Activated naive CD8-positive, alpha-beta T cell treated with anti-CD3 and anti-CD28 coated beads, Interleukin-2, amount 10 ng/mL, durations not matched to agents 7 days and 5 days (primary cell): ENCODE measurements around the gene CGNL1. TPM values are rescaled to one million over a fixed set of nuclear protein-coding genes. Genes with fewer than 3 reads are reported as not detected.

Experiments
- ATAC-seq: fragments of 150-1000 bp; cut with Tn5 transposase; one replicate; pipeline ENCODE4 v1.10.0; 2021; ENCODE audit warnings: low read depth, moderate library complexity
- POLR2A ChIA-PET: fragments of 350-600 bp; sonication (Branson Sonifier 250); formaldehyde crosslinking; loops from one replicate; lab custom pipeline; 2021; ENCODE audit warnings: antibody characterized with exemption; lab: Charles Lee
- DNase-seq: peaks from one replicate; pipeline ENCODE4 v3.0.0; 2021
- H3K27ac Mint-ChIP-seq: one replicate; pipeline ENCODE4 v1.8.0; 2022; ENCODE audit warnings: mild to moderate bottlenecking, mixed read lengths
- H3K27me3 Mint-ChIP-seq: one replicate; pipeline ENCODE4 v1.8.0; 2022; ENCODE audit warnings: mild to moderate bottlenecking, moderate library complexity, mixed read lengths
- H3K36me3 Mint-ChIP-seq: one replicate; pipeline ENCODE4 v1.8.0; 2021; ENCODE audit warnings: mild to moderate bottlenecking, mixed read lengths
- H3K4me1 Mint-ChIP-seq: one replicate; pipeline ENCODE4 v1.8.0; 2021; ENCODE audit warnings: mixed read lengths
- H3K4me3 Mint-ChIP-seq: one replicate; pipeline ENCODE4 v1.8.0; 2022; ENCODE audit warnings: mild to moderate bottlenecking, moderate library complexity, mixed read lengths
- H3K9me3 Mint-ChIP-seq: one replicate; pipeline ENCODE4 v1.8.0; 2021; ENCODE audit warnings: mixed read lengths
- total RNA-seq, 2 experiments: library from RNA; stranded (reverse); gene quantifications; one replicate each; pipeline ENCODE4 v1.2.3, GENCODE V29; 2021

Gene CGNL1
- total RNA-seq, 2 experiments from 2014 or later = not detected

DNA sequence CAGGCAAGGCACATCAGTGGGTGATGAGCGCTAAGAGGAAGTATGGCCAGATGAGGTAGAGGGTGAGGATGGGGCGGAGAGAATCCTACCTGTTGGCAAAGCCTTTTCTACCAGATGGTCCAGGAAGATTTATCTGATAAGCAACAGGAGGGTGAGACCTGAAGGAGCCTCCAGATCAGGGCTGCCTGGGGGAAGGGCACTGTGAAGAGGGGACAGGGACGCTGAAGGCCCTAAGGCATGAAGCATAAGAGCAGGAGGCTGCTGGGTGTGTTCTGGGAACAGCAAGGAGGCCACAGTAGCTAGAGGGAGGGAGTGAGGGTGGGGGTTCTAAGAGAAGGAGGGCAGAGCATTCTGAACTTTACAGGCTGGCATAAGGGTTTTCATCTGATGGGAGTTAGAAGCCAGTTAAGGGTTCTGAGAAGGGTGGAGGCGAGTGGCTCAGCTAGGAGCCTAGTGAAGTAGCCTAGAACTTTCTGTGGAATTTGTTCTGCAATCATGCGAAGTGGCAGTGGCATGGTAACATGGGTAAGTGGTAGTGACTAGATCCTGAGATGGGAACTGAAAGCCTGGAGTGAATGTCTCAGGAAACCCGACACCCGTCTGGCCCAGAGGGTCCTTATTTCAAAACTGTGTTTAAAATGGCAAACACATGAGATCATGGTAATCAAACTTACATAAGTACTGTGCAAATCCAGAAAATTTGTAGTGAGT is 29.9 kb downstream of the CGNL1 start:
- POLR2A ChIA-PET = no interaction called here
- Mint-ChIP-seq H3K36me3 (no peaks in the 10 kb centered on the region), H3K4me3 (no peak overlapping the region), H3K9me3 (no peaks in the 10 kb centered on the region), H3K4me1 (no peaks in the 10 kb centered on the region), H3K27ac (no peak overlapping the region), H3K27me3 (peaks cover 5% of the 10 kb centered on the region)
- ATAC-seq = no peak
- DNase-seq = no peak

- DNase-seq (no peak), ATAC-seq (no peak)
- Mint-ChIP-seq H3K36me3 (no peaks in the 10 kb centered on the region), H3K27ac (no peak overlapping the region), H3K9me3 (no peaks in the 10 kb centered on the region), H3K4me3 (no peak overlapping the region), H3K27me3 (peaks cover 10% of the 10 kb centered on the region), H3K4me1 (peaks cover 2% of the 10 kb centered on the region)
- POLR2A ChIA-PET = no interaction called here
Measured at GRCh38 chr15:57410373-57410772, 34.1 kb downstream of the CGNL1 start.

DNA sequence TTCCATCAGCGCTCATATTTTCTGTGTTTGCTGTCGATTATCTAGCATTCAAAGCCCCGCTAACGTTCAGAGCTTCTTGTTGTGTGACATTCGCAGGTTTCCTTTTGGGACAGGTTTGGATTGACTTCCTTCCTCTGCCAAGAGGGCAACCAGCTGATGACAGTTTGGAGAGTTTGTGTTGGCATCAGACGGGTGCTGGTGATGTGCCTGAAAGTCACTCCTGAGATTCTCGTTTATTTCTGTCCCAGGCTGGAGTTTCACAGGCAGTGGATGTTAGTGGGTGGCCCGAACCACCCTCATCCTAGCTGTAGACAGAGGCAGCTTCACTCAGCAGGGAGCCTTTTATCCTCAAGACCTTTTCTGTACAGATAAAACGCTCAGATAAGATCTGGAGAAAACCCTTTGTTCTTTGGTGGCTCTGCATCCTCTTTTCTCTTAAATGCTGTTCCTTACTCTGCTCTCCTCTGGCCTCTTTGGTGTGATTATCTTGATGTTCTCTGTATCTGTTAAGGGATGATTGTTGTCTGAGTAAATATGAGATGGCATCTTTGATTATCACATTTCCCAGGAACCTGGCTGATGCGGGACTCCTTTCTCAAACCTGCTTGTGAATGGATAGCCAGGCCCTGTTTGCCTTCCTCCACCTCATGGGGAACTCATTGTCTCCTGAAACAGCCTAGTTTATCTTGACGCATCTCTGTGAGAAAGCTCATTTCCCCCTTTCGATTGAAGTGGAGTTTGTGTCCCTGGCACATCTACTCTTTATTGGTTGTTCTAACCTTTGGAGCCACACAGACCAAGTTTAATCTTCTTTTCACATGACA is 35.9 kb downstream of the CGNL1 start:
- Mint-ChIP-seq H3K4me3 (no peak overlapping the region), H3K36me3 (no peaks in the 10 kb centered on the region), H3K27ac (no peak overlapping the region), H3K4me1 (peaks cover 2% of the 10 kb centered on the region), H3K9me3 (no peaks in the 10 kb centered on the region), H3K27me3 (peaks cover 6% of the 10 kb centered on the region)
- ATAC-seq = no peak
- no peak for DNase-seq
- POLR2A ChIA-PET = no interaction called here

- no peak for ATAC-seq
- Mint-ChIP-seq H3K36me3 (no peaks in the 10 kb centered on the region), H3K27ac (no peak overlapping the region), H3K9me3 (no peaks in the 10 kb centered on the region), H3K4me3 (no peak overlapping the region), H3K27me3 (peaks cover 7% of the 10 kb centered on the region), H3K4me1 (peaks cover 2% of the 10 kb centered on the region)
- no peak for DNase-seq
- POLR2A ChIA-PET = no interaction called here
Measured at GRCh38 chr15:57415602-57416001, 39.3 kb downstream of the CGNL1 start.

- Mint-ChIP-seq H3K4me1 (no peaks in the 10 kb centered on the region), H3K36me3 (no peaks in the 10 kb centered on the region), H3K27me3 (peaks cover 8% of the 10 kb centered on the region), H3K9me3 (no peaks in the 10 kb centered on the region), H3K4me3 (no peak overlapping the region), H3K27ac (no peak overlapping the region)
- POLR2A ChIA-PET = no interaction called here
- ATAC-seq (no peak), DNase-seq (no peak)
Measured at GRCh38 chr15:57418635-57419034, 42.3 kb downstream of the CGNL1 start.

DNA sequence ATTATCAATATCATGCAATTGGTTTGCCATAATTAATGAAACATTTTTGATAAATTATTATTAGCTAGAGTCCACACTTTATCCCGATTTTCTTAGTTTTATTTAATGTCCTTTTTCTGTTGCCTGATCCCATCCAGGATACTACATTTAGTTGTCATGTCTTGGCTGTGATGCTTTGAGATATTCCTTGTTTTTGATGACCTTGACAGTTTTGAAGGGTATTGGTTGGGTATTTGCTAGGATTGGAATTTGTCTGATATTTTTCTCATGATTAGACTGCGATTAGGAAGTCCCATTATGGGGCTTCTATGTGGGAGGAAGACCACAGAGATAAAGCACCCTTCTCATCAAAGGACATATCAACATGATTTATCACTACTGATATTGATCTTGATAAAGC is 43.0 kb downstream of the CGNL1 start:
- no peak overlapping the region for H3K4me3 Mint-ChIP-seq
- no peak overlapping the region for H3K27ac Mint-ChIP-seq
- DNase-seq (no peak), ATAC-seq (no peak)
- H3K36me3 Mint-ChIP-seq = no peaks in the 10 kb centered on the region
- no peaks in the 10 kb centered on the region for H3K9me3 Mint-ChIP-seq
- H3K4me1 Mint-ChIP-seq = no peaks in the 10 kb centered on the region
- POLR2A ChIA-PET = no interaction called here
- H3K27me3 Mint-ChIP-seq = peaks cover 7% of the 10 kb centered on the region

DNA sequence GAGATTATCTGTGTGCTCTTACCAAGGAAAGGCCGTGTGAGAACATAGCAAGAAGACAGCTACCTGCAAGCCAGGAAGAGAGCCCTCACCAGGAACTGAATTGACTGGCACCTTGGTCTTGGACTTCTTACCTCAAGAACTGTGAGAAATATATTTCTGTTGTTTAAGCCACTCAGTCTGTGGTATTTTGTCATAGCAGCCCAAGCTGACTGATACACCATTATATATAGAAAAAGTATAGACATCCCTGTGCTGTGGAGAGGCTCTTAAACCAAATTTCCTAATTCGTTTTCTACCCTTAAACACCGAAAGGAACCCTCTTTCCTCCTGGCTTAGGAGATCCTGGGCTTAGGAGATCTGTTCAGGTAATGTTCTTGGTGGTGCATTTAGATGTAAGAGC is 44.8 kb downstream of the CGNL1 start:
- H3K4me1 Mint-ChIP-seq = no peaks in the 10 kb centered on the region
- no peaks in the 10 kb centered on the region for H3K9me3 Mint-ChIP-seq
- H3K36me3 Mint-ChIP-seq = no peaks in the 10 kb centered on the region
- DNase-seq (no peak), ATAC-seq (no peak)
- no peak overlapping the region for H3K4me3 Mint-ChIP-seq
- POLR2A ChIA-PET = no interaction called here
- no peak overlapping the region for H3K27ac Mint-ChIP-seq
- peaks cover 7% of the 10 kb centered on the region for H3K27me3 Mint-ChIP-seq

- POLR2A ChIA-PET = no interaction called here
- peaks cover 7% of the 10 kb centered on the region for H3K27me3 Mint-ChIP-seq
- H3K4me3 Mint-ChIP-seq = no peak overlapping the region
- DNase-seq (no peak), ATAC-seq (no peak)
- no peak overlapping the region for H3K27ac Mint-ChIP-seq
- H3K9me3 Mint-ChIP-seq = no peaks in the 10 kb centered on the region
- H3K4me1 Mint-ChIP-seq = no peaks in the 10 kb centered on the region
- no peaks in the 10 kb centered on the region for H3K36me3 Mint-ChIP-seq
Measured at GRCh38 chr15:57421551-57421950, 45.2 kb downstream of the CGNL1 start.

GRCh38 chr15:57422113-57422754 is 45.9 kb downstream of the CGNL1 start:
- no peak for ATAC-seq
- no peak overlapping the region for H3K27ac Mint-ChIP-seq
- POLR2A ChIA-PET = no interaction called here
- H3K4me1 Mint-ChIP-seq = no peaks in the 10 kb centered on the region
- H3K36me3 Mint-ChIP-seq = no peaks in the 10 kb centered on the region
- H3K4me3 Mint-ChIP-seq = no peak overlapping the region
- DNase-seq = no peak
- no peaks in the 10 kb centered on the region for H3K9me3 Mint-ChIP-seq
- H3K27me3 Mint-ChIP-seq = peaks cover 7% of the 10 kb centered on the region

GRCh38 chr15:57423599-57424140 is 47.4 kb downstream of the CGNL1 start:
- DNase-seq = no peak
- POLR2A ChIA-PET = no interaction called here
- H3K36me3 Mint-ChIP-seq = no peaks in the 10 kb centered on the region
- peaks cover 7% of the 10 kb centered on the region for H3K27me3 Mint-ChIP-seq
- no peak overlapping the region for H3K27ac Mint-ChIP-seq
- no peaks in the 10 kb centered on the region for H3K4me1 Mint-ChIP-seq
- H3K4me3 Mint-ChIP-seq = no peak overlapping the region
- ATAC-seq = no peak
- no peaks in the 10 kb centered on the region for H3K9me3 Mint-ChIP-seq

GRCh38 chr15:57424628-57425405 is 48.5 kb downstream of the CGNL1 start:
- no peaks in the 10 kb centered on the region for H3K9me3 Mint-ChIP-seq
- no peak overlapping the region for H3K27ac Mint-ChIP-seq
- no peak for DNase-seq
- no peak overlapping the region for H3K4me3 Mint-ChIP-seq
- POLR2A ChIA-PET = no interaction called here
- no peak for ATAC-seq
- H3K4me1 Mint-ChIP-seq = no peaks in the 10 kb centered on the region
- no peaks in the 10 kb centered on the region for H3K36me3 Mint-ChIP-seq
- H3K27me3 Mint-ChIP-seq = peaks cover 12% of the 10 kb centered on the region

DNA sequence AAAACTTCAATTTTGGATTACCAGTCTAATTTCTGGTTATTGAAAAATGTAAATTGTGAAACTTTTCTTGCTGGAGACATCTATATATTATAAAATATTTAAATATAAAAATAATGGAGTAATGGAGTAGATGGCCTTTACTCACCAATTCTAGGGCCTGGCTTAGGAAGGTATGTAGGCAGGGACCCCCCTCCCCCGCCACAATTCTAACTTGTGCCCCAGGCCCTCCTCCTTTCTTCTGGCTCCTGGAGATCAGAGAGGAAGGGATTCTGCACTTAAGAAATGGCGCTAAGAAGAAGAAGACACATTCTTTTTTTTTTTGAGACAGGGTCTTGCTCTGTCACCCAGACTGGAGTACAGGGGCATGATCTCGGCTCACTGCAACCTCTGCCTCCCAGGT is 49.5 kb downstream of the CGNL1 start:
- H3K27me3 Mint-ChIP-seq = peaks cover 10% of the 10 kb centered on the region
- no peak for DNase-seq
- POLR2A ChIA-PET = no interaction called here
- H3K36me3 Mint-ChIP-seq = no peaks in the 10 kb centered on the region
- no peak overlapping the region for H3K4me3 Mint-ChIP-seq
- no peak overlapping the region for H3K27ac Mint-ChIP-seq
- H3K9me3 Mint-ChIP-seq = no peaks in the 10 kb centered on the region
- no peak for ATAC-seq
- H3K4me1 Mint-ChIP-seq = no peaks in the 10 kb centered on the region

GRCh38 chr15:57427367-57427821 is 51.1 kb downstream of the CGNL1 start:
- no peak for ATAC-seq
- H3K36me3 Mint-ChIP-seq = no peaks in the 10 kb centered on the region
- no peaks in the 10 kb centered on the region for H3K9me3 Mint-ChIP-seq
- no peak overlapping the region for H3K27ac Mint-ChIP-seq
- DNase-seq = no peak
- H3K27me3 Mint-ChIP-seq = peaks cover 9% of the 10 kb centered on the region
- POLR2A ChIA-PET = no interaction called here
- no peaks in the 10 kb centered on the region for H3K4me1 Mint-ChIP-seq
- H3K4me3 Mint-ChIP-seq = no peak overlapping the region
